GM12874 (cell line): Measurements from ENCODE around the gene ORM1.

Source experiments
- CTCF ChIP-seq: IDR thresholded peaks from 2 replicates; pipeline ENCODE4 v1.5.1; 2011; ENCODE audit warnings: low read depth, mild to moderate bottlenecking, control low read depth, low read length, moderate library complexity; ENCODE audit not compliant: insufficient read depth

The ORM1 gene

GRCh38 chr9:114345493-114346065, 22.7 kb downstream of the ORM1 start:
- TF ChIP-seq CTCF = no peak

- no peak for TF ChIP-seq CTCF
Measured at GRCh38 chr9:114346146-114346545, 23.2 kb downstream of the ORM1 start.

- no peak for TF ChIP-seq CTCF
Measured at GRCh38 chr9:114347675-114348074, 24.8 kb downstream of the ORM1 start.

- no peak for TF ChIP-seq CTCF
Measured at GRCh38 chr9:114348261-114348905, 25.5 kb downstream of the ORM1 start.

- TF ChIP-seq CTCF = no peak
Measured at GRCh38 chr9:114348906-114349482, 26.1 kb downstream of the ORM1 start.

- no peak for TF ChIP-seq CTCF
Measured at GRCh38 chr9:114349713-114350480, 27.0 kb downstream of the ORM1 start.
